Measurements from ENCODE around the gene GARIN6. TPM values are rescaled to one million over a fixed set of nuclear protein-coding genes. Genes with fewer than 3 reads are reported as not detected.
A peak's percentile ranks its signal among the peaks of the same experiment; 100 is the strongest.
"Not testable (repeated sequence)": the region's sequence is repeated elsewhere in the genome, so short reads cannot be mapped to it uniquely, and the experiment has no call there.

Gene GARIN6
- not detected in 2 replicates for total RNA-seq (2014; rRNA removed; shearing (Covaris generic))

DNA sequence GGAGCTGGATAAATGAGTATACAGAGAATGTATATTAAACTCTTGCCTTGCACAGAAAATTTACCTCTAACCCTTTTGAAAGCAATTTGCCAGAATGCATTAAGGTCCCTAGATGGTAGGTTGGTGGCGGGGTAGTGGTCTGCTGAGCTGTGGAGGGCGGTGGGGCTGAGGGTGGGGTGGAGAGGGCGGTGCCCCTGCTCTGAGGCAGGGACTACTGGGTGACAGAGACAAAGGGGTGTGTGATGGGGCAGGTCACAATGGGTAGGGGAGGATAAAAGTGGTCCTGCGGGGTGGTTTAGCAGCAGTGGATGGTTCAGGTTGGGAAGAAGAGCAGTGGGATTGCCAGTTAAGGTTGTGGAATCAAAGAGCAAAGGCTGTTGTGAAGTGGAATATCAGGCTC is at the start of gene GARIN6:
GARIN6 (plus strand) TSS at position 301 of the 400 bp plus-strand sequence. CDS start 422 bp downstream, outside the sequence.
- DNase-seq (ENCODE audit: low read depth) = no peak

DNA sequence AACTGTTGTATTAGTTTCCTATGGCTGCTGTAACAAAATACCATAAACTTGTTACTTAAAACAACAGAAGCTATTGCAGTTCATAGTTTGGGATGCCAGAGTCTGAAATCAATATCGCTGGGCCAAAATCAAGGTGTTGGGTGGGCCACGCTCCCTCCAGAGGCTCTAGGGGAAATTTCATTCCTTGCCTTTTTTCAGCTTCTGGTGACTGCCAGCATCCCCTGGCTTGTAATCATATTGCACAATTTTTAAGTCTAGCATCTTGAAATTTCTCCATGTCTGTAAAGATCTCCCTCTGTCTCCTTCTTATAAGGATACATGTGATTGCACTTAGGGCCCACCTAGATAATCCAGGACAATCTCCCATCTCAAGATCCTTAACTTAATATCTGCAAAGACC is 48.8 kb upstream of the GARIN6 start:
- no peak for DNase-seq (ENCODE audit: low read depth)

DNA sequence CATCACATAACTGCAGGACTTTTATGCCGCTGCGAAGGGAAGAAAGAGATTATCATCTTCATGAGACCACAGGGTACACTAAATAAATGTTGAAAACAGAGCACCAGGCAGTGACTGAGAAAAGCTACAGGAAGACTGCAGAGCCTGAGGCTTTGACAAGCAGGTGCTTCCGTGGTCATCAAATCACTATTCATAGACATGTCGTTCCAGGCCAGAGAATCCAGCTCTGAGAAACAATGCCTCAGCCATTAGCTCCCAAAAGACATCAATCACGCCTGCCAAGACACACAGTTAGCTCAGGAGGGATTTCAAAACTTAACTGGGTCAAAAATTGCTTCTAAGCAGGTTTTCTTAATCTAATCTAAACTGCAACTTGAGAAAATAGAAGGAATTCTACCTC is 47.2 kb upstream of the GARIN6 start:
- no peak for DNase-seq (ENCODE audit: low read depth)

DNA sequence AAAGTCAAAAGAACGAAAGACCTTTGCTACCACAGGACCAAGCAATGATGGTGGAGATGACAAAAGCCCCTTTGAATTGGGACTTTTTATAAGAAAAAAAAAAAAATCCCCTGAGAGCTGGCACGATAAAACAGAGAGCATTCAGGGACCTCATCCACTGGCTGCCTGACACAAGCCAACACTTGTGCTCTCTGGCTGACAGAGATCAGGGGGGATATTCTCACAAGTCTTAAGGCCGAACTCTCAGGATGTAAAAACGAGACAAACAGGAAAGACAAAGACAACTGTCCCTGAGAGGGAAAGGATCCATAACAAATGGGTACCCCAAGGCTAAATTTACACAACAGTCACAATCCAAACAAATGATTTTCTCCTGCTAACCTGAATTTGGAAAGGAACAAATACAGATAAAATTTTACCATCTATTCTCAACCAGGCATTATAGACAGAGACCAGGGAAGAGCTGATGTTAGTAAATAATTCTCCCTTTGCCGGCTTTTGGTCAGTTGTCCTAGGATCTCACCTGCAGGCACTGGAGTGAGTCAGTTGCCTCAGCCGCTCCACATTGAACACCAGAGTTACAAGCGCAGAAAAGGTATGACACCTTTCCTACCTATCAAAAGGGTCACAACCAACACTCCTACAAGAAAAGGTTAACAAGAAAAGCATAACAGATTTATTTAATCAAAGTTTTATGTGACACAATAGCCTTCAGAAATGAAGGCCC is 37.9 kb upstream of the GARIN6 start:
- DNase-seq (ENCODE audit: low read depth) = no peak

DNA sequence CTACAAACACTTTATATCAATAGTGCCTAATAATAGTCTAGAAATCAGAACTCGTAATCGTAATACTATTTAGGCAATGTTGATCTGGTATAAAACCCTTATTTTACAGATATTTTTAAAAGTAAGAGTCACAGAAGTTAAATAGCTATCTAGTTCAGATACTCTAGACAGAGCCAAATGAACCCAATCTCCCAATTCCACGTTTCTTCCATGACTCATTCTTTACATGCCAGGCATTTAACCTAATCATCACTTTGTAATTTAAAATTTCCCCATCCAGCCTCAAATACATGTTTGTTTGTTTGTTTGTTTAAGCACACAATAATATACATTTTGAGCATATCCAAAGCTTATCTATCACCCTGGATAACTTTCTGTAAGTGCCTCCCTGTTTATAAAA is 36.4 kb upstream of the GARIN6 start:
- peak; percentile 21 for DNase-seq (ENCODE audit: low read depth)

DNA sequence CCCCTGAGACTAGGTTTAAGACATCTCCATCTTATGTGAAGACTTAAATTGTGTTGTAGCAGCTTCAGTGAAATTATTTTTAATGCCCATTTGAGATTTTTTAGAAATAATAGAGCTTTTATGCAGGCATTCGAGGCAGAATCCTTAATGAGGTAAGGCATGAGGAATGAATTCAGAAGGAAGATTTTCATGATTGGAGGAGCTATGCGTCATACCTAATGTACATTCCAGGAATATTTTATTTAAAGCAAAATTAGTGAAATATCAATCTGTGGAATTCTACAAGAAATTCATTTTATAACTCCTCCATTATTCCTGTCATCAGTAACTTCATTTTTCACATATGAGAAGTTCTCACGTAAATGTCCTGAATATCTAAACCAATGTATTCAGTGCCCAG is 36.0 kb upstream of the GARIN6 start:
- peak; percentile 20 for DNase-seq (ENCODE audit: low read depth)

DNA sequence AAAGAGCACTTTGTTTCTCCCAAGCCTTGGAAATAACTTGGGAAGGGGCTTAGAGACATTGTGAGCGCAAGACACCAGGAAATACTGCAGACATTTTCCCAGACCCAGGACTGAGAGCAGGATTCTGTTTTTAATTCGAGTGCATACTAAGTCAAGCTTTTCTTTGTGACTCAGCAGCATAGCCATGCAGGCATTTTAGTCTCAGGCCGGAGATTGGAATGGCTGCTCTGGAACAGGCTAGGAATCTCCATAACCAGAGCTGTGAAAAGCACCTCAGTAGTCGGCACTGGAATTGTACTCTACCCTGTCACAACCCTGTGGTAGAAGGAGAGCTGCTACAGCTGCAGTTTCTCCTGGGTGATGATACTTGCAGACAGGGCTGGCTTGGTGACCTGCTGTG is 28.9 kb upstream of the GARIN6 start:
- peak; percentile 26 for DNase-seq (ENCODE audit: low read depth)

DNA sequence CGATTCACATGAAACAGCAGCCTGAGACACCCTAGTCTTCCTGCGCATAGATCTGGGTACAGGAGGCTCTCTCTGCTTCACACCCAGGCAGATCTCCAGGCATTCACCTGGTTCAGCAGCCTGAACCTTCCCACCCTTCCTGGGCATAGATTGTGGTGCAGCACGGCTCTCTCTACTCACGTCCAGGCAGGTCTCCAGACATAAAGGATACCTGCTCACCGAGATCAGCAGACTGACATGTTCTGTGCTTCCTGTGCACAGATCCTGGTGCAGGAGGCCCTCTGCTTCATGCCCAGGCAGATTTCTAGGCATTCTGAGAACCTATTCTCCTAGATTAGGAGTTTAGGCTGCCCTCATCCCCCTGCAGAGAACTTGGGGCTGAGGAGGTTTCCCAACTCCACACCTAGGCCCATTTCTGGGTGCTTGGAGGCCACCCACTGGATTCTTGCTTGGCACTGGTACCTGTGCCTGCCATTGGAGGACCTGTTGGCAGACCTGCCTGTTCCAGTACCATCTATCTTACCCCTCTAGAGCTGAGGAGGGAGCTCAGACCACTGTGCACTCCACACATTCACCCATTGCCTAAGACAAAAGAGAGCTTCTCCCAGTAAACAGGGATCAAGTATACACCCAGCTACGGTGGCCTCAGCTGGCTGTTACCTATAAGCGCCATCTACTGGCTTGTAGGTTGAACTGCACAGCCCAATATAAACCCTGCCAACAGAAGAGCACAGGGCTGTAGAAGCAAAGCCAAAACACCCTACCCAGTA is 28.0 kb upstream of the GARIN6 start:
- DNase-seq (ENCODE audit: low read depth) = peak; percentile 46

DNA sequence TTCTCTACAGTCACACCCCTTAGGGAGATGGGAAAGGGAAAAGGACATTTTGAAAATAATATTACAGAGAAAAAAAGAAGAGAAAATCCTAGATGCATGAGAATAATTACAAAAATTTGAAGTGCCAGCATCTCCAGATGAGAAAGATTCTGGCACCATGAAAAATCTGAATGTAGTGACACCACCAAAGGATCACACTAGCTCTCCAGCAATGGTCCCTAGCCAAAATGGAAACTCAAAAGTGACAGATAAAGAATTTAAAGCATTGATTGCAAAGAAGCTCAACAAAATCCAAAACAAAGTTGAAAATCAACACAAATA is 27.4 kb upstream of the GARIN6 start:
- no peak for DNase-seq (ENCODE audit: low read depth)

DNA sequence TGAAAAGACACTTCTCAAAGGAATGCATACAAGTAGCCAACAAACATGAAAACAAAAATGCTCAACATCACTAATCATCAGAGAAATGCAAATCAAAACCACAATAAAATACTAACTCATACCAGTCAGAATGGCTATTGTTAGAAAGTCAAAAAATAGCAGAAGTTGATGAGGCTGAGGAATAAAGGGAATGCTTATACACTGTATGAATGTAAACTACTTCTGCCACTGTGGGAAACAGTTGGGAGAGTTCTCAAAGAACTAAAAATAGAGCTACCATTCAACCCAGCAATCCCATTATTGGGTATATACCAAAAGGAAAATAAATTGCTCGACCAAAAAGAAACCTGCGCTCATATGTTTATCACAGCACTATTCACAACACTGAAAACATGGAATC is 23.0 kb upstream of the GARIN6 start:
- DNase-seq (ENCODE audit: low read depth) = not testable (repeated sequence)

DNA sequence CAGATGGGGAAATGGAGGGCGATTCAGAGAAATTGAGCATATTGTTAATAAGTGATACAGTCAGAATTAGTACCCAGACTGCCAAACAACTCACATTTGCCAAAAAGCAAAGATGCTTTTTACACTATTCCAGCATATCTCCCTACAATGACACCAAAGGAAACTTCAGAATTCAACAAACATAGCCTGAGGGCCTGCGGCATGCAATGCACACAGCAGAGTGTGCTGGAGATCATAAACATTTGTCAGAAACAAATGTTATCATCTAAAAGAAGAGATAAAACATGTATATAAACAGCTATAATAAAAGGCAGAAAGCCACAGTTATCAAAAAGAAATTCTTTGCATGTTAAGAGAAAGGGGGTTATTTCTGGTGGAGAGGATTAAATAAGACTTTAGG is 20.1 kb upstream of the GARIN6 start:
- DNase-seq (ENCODE audit: low read depth) = no peak

DNA sequence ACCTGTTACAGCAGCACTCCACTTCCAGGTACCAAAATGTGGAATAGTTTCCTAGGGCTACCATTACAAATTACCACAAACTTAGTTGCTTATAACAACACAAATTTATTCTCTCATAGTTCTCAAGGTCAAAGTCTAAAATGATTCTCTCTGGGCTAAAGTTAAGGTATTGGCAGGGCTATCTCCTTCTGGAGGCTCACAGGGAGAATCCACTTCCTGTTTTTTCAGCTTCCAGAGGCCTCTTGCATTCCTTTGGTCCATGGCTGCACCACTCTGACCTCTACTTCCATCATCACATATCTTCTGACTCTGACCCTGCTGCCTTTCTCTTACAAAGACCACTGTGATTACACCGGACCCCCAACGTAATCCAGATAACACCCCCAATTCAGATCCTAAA is 2.9 kb upstream of the GARIN6 start:
- no peak for DNase-seq (ENCODE audit: low read depth)

DNA sequence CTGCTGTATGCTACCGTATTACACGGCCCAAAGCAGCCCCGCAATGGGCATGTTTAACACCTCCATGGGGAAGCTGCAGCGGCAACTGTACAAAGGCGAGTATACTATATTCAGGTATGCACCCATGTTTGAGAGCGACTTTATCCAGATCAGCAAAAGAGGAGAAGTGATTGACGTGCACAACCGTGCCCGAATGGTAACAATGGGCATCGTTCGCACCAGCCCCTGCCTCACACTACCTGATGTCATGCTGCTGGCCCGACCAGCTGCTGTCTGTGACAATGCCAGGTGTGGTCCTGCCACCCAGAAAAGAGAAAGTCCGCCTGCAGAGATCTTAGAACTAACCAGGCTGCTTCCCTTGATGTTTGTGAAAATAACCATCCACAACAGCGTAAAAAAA is 630 bp downstream of the GARIN6 start:
- DNase-seq (ENCODE audit: low read depth) = no peak

DNA sequence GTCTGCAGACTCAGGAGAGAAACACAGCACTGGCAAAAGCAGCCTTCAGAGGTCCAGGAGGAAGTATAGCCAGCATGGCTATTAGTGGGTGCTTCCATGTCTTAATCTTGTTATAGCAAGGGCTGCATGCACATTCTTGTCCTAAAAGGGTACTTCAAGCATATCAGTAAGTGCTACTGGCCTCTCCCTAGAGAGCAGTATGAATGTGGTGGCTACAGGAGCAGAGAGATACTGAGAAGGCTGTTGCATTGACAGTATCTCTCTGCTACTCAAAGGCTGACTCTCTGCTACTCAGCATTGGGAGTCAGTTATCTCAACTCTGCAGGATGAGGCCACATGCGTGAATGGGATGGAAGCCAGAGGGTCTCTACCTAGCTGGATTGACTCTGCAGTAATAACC is 2.0 kb downstream of the GARIN6 start:
- DNase-seq (ENCODE audit: low read depth) = no peak

DNA sequence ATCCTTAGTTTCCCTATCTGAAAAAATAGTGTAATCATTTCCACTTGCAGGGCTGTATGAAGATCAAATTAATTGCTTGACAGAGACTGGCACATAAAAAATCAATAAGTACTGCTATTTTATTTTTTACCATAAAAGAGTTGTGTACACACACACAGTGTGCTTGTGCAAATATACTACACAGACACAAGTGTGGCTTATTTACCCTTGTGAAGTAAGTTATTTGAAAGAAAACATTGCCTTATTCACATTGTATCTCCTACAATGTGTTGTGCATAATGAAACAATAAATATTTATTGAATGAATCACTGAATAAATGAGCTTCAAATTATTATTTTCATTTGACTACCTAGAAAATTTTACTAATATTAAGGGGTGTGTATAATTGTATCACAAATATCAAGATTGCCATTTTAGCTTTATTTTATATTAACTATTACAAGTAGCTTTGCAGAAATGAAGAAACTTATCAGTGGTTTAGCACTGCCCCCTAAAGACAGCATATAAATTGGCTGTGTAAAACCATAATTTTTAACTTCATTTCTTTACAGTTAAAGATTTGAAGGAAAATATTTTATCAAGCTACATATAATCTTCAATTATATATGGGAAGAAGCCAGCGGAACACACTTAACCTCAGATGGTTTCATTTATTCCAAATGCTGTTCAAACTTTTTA is 11.3 kb downstream of the GARIN6 start:
- no peak for DNase-seq (ENCODE audit: low read depth)

DNA sequence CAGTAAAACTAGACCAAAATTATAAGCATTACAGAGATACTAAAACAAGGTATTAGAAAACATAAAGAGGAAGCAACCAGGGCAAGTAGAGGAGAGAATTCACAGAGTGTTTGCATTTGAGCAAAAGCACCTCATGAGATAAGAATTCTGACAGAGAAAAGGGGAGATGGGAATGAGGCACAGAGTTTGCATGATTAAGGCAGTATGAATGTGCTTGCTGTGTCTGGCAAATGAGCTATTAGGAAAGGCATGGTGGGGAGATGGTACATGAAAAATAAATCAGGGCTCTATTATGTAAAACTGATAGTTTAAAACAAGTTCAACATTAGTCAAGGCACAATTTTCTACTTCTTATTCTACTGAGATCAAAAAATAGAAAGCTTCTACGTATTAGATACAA is 23.1 kb downstream of the GARIN6 start:
- DNase-seq (ENCODE audit: low read depth) = no peak

DNA sequence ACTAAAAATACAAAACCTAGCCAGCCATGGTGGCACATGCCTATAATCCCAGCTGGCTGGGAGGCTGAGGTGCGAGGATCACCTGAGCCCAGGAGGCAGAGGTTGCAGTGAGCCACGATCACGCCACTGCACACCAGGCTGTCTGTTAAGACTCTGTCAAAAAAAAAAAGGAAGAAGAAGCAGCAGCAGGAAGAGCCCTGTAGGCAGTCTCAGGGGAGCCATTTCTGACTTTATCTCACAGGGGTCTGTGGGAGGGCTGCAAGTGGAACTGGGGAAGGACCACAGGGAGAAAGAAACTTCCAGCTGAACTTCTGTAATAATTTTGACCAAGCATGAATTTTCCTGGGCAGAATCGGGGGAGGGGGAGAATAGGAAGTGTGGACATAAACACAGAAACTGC is 32.7 kb downstream of the GARIN6 start:
- DNase-seq (ENCODE audit: low read depth) = no peak

DNA sequence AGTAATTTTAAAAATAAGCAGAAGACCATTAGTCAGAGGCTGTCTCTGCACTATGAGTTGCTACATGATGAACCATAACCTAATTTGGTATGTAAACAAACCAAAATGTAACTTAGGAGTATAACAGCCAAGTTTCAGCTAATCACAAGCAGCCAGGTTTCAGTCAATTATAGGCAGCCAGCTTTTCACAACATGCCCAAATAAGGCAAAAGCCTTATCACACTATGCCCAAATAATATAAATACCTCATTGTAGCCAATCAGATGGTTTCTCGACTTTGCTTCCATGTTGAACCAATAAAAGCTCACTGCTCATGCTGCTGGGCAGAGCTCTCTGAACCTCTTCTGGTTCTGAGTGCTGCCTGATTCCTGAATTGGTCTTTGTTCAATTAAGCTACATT is 38.6 kb downstream of the GARIN6 start:
- no peak for DNase-seq (ENCODE audit: low read depth)

DNA sequence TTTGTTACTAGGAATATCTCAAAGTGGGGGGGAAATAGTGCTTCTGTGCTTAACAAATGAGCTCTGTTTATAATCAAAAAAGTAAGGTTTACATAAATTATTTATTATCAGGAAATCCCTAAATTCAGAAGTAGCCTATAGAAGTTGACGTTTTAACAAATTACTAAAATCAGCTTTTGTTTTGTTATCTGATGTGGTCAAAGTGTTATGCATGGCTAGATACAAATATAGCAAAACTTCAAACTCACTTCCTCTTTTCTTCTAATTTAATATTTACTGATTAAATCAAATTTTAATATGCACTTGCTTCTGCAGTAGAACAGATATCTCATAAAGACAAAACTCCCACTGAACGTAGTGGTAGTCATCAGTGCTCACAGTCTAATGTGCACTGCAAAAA is 47.5 kb downstream of the GARIN6 start:
- DNase-seq (ENCODE audit: low read depth) = no peak

Data from RPMI7951 (cell line).